ENCODE data around the gene NFATC3. TPM values are rescaled to one million over a fixed set of nuclear protein-coding genes. Genes with fewer than 3 reads are reported as not detected.
A peak's percentile ranks its signal among the peaks of the same experiment; 100 is the strongest.

Gene NFATC3
- total and polyA plus RNA-seq, 11 donors, result 5.9 to 35.1 (median 24.2) TPM

GRCh38 chr16:68246121-68246520, 161.0 kb downstream of the NFATC3 start:
- no peaks in the 10 kb centered on the region for H3K27me3 ChIP-seq
- ATAC-seq (no peak), DNase-seq (peak in 1 of 5 donors; percentile 19)
- WGBS, 4 donors, result 41 to 68% (median 63%) methylated on average over 7 of the region's 7 CpGs
- peaks cover 0 to 27% (median 23%) of the 10 kb centered on the region in 9 donors for H3K36me3 ChIP-seq
- intact Hi-C loops (cut with DNase I), result loop anchor here in 4 of 10 donors (5.0 to 10.0 kb wide), 2 partner anchors 66 to 1279 kb away; partner anchors contain the start of genes PRMT7 (in 3 of the 4) and SLC7A6OS (in 3 of the 4)
- peak overlapping the region in 11 of 12 donors; percentile 75 to 97 (median 87) for H3K27ac ChIP-seq
- no peaks in the 10 kb centered on the region for H3K9me3 ChIP-seq
- TF ChIP-seq, protein P1, sequence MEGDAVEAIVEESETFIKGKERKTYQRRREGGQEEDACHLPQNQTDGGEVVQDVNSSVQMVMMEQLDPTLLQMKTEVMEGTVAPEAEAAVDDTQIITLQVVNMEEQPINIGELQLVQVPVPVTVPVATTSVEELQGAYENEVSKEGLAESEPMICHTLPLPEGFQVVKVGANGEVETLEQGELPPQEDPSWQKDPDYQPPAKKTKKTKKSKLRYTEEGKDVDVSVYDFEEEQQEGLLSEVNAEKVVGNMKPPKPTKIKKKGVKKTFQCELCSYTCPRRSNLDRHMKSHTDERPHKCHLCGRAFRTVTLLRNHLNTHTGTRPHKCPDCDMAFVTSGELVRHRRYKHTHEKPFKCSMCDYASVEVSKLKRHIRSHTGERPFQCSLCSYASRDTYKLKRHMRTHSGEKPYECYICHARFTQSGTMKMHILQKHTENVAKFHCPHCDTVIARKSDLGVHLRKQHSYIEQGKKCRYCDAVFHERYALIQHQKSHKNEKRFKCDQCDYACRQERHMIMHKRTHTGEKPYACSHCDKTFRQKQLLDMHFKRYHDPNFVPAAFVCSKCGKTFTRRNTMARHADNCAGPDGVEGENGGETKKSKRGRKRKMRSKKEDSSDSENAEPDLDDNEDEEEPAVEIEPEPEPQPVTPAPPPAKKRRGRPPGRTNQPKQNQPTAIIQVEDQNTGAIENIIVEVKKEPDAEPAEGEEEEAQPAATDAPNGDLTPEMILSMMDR (IDR thresholded peaks at IDR 0.05), result no peak
- TF ChIP-seq POLR2A (IDR thresholded peaks at IDR 0.05), result no peak
- peaks cover 4 to 64% (median 49%) of the 10 kb centered on the region in 12 donors for H3K4me1 ChIP-seq
- peak overlapping the region; percentile 65 to 98 (median 86) for H3K4me3 ChIP-seq

DNA sequence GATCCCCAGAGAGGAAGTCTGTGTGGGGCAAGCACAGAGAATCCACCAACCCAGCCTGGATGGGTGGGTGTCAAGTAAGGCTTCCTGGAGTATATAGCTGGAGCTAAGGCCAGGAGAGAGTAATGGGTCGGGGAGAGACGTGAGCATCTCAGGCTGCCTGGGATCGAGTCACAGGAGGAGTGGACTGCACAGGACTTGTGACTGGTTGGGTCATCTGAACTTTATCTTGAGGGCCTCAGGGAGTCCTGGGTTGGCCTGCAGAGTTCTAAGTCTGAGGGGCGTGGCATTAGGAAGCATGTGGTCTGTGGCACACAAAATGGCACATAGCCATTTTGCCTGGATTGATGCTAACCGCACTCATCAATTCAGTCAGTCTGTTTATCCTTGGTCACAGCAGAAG, 161.5 kb downstream of the NFATC3 start:
- H3K27ac ChIP-seq, result peak overlapping the region; percentile 59 to 97 (median 87)
- TF ChIP-seq POLR2A (IDR thresholded peaks at IDR 0.05), result no peak
- TF ChIP-seq, protein P1 (IDR thresholded peaks at IDR 0.05), result no peak
- intact Hi-C loops (cut with DNase I), result loop anchor here in 4 of 10 donors (5.0 to 10.0 kb wide), 2 partner anchors 66 to 1278 kb away; partner anchors contain the start of genes PRMT7 (in 3 of the 4) and SLC7A6OS (in 3 of the 4)
- 53 to 64% (median 57%) methylated on average over 2 to 5 of the region's 5 CpGs for WGBS, 4 donors
- H3K4me1 ChIP-seq, result peaks cover 4 to 69% (median 51%) of the 10 kb centered on the region in 12 donors
- peak overlapping the region in 9 of 12 donors; percentile 65 to 98 (median 89) for H3K4me3 ChIP-seq
- no peaks in the 10 kb centered on the region for H3K27me3 ChIP-seq
- ATAC-seq (no peak), DNase-seq (peak in 3 of 5 donors; percentile 39 to 55 (median 45))
- H3K36me3 ChIP-seq, result peaks cover 0 to 32% (median 24%) of the 10 kb centered on the region in 9 donors
- H3K9me3 ChIP-seq, result no peaks in the 10 kb centered on the region

DNA sequence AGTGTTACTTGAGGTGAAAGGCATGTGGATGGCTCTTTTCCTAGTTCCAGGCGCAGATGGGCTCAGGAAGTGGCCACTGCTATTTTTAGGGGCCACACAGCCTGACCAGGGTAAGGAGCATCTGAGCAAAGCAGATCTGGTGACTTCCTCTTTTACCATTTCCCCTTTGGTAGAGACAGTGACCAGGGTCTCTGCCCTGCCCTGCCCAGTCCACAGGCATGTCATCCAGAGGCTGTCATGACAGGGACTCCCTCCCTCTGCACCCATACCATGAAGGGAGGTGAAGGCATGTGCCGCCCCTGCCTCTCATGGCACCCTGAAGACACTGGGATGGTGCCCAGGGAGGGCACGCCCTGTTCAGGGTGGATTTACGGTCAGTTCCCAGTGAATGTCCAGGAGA, 162.2 kb downstream of the NFATC3 start:
- peak overlapping the region in 6 of 12 donors; percentile 9 to 96 (median 49) for H3K4me3 ChIP-seq
- 64 to 78% (median 68%) methylated on average over 4 of the region's 4 CpGs for WGBS, 4 donors
- peak in 4 of 5 donors; percentile 22 to 62 (median 44) for DNase-seq
- H3K27me3 ChIP-seq, result no peaks in the 10 kb centered on the region
- no peaks in the 10 kb centered on the region for H3K9me3 ChIP-seq
- peak overlapping the region; percentile 59 to 97 (median 87) for H3K27ac ChIP-seq
- TF ChIP-seq POLR2A (IDR thresholded peaks at IDR 0.05), result no peak
- TF ChIP-seq, protein P1 (IDR thresholded peaks at IDR 0.05), result no peak
- H3K4me1 ChIP-seq, result peaks cover 4 to 74% (median 54%) of the 10 kb centered on the region in 12 donors
- peak in 2 of 4 donors; percentile 14 to 17 for ATAC-seq
- intact Hi-C loops (cut with DNase I), result loop anchor here in 4 of 10 donors (5.0 to 10.0 kb wide), 2 partner anchors 65 to 1277 kb away; partner anchors contain the start of genes PRMT7 (in 3 of the 4) and SLC7A6OS (in 3 of the 4)
- peaks cover 0 to 40% (median 26%) of the 10 kb centered on the region in 9 donors for H3K36me3 ChIP-seq

- TF ChIP-seq, protein P1 (IDR thresholded peaks at IDR 0.05), result no peak
- peaks cover 0 to 45% (median 29%) of the 10 kb centered on the region in 9 donors for H3K36me3 ChIP-seq
- H3K9me3 ChIP-seq, result no peaks in the 10 kb centered on the region
- peak in 1 of 5 donors; percentile 48 for DNase-seq
- H3K4me1 ChIP-seq, result peaks cover 7 to 79% (median 58%) of the 10 kb centered on the region in 12 donors
- WGBS, 4 donors, result 63 to 72% (median 68%) methylated on average over 3 to 4 of the region's 4 CpGs
- peak overlapping the region; percentile 59 to 97 (median 87) for H3K27ac ChIP-seq
- ATAC-seq, result peak in 2 of 4 donors; percentile 2 to 6
- H3K27me3 ChIP-seq, result no peaks in the 10 kb centered on the region
- H3K4me3 ChIP-seq, result peak overlapping the region in 4 of 12 donors; percentile 9 to 96 (median 49)
- intact Hi-C loops (cut with DNase I), result loop anchor here in 4 of 10 donors (5.0 to 10.0 kb wide), 2 partner anchors 64 to 1277 kb away; partner anchors contain the start of genes PRMT7 (in 3 of the 4) and SLC7A6OS (in 3 of the 4)
Observed at GRCh38 chr16:68247932-68248331, 162.8 kb downstream of the NFATC3 start.

Measured in heart left ventricle (tissue), 16 donors.